Measurements from ENCODE around the gene SF1. TPM values are rescaled to one million over a fixed set of nuclear protein-coding genes. Genes with fewer than 3 reads are reported as not detected.

The SF1 gene
- total and polyA plus RNA-seq, 2 of the 4 experiments (the other 2 are of a cell fraction): 56.8 to 88.0 TPM

DNA sequence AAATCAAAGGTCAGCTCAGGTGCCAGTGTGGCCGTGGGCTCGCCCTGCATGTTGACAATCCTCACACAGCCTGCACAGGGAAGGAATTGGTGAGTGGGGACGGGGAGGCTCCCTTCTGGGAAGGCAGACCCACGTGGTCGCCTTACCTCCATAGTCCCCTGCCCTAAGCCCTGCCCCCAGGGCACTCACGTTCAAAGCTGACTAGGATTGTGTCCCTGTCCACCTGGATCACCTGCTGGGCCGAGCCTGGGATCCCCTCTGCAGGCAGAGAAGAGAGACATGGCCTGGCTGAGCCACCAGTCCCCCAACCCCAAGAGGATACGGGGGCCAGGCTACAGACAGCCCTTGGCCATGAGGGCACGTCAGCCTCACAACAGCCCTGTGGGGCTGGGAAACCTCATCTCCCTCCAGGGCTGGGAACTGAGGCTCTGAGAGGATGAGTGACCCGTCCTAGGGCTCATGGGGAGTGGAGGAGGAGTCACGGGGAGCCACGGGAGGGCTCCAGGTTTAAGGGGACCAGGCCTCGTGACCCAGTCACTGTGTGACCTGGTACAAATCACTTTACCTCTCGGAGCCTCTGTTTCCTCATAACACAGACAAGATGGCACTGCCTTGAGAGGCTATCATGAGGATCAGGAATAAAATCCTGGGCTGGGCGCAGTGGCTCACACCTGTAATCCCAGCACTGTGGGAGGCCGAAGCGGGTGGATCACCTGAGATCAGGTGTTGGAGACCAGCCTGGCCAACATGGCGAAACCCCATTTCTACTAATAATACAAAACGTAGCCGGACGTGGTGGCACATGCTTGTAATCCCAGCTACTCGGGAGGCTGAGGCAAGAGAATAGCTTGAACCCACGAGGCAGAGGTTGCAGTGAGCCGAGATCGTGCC is 12.1 kb upstream of the SF1 start:
- no peak overlapping the region for H3K23ac ChIP-seq (ENCODE audit: low read depth, low read length)
- H3K79me1 ChIP-seq (ENCODE audit: low read depth in 1 of 2, low read length in 2 of 2): no peaks in the 10 kb centered on the region
- H3K4ac ChIP-seq (ENCODE audit: low read depth, low read length): no peak overlapping the region
- CTCF ChIA-PET: interaction anchor here (0.8 to 1.2 kb wide), 2 partner anchors 9 to 60 kb away, joined by 3 read pairs; no protein-coding TSS in a partner anchor
- TF ChIP-seq, protein P1, sequence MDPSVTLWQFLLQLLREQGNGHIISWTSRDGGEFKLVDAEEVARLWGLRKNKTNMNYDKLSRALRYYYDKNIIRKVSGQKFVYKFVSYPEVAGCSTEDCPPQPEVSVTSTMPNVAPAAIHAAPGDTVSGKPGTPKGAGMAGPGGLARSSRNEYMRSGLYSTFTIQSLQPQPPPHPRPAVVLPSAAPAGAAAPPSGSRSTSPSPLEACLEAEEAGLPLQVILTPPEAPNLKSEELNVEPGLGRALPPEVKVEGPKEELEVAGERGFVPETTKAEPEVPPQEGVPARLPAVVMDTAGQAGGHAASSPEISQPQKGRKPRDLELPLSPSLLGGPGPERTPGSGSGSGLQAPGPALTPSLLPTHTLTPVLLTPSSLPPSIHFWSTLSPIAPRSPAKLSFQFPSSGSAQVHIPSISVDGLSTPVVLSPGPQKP (IDR thresholded peaks at IDR 0.05; ENCODE audit: borderline replicate concordance, low read depth, low read length): no peak
- no peak for TF ChIP-seq USF2 (IDR thresholded peaks at IDR 0.05; ENCODE audit: low read depth, low read length)
- TF ChIP-seq, protein P2, sequence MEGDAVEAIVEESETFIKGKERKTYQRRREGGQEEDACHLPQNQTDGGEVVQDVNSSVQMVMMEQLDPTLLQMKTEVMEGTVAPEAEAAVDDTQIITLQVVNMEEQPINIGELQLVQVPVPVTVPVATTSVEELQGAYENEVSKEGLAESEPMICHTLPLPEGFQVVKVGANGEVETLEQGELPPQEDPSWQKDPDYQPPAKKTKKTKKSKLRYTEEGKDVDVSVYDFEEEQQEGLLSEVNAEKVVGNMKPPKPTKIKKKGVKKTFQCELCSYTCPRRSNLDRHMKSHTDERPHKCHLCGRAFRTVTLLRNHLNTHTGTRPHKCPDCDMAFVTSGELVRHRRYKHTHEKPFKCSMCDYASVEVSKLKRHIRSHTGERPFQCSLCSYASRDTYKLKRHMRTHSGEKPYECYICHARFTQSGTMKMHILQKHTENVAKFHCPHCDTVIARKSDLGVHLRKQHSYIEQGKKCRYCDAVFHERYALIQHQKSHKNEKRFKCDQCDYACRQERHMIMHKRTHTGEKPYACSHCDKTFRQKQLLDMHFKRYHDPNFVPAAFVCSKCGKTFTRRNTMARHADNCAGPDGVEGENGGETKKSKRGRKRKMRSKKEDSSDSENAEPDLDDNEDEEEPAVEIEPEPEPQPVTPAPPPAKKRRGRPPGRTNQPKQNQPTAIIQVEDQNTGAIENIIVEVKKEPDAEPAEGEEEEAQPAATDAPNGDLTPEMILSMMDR (conservative IDR thresholded peaks at IDR 0.05; ENCODE audit: low read depth, low read length): no peak
- TF ChIP-seq CEBPB (IDR thresholded peaks at IDR 0.05; ENCODE audit: low read depth, low read length): no peak
- no peak for TF ChIP-seq NFE2L2 (IDR thresholded peaks at IDR 0.05; ENCODE audit: low read depth, low read length)
- no peak for TF ChIP-seq RAD21 (IDR thresholded peaks at IDR 0.05; ENCODE audit: low read length)
- TF ChIP-seq RCOR1 (IDR thresholded peaks at IDR 0.05; ENCODE audit: insufficient replicate concordance, low read length): no peak
- TF ChIP-seq MXI1 (IDR thresholded peaks at IDR 0.05; ENCODE audit: borderline replicate concordance, low read depth, low read length): no peak
- TF ChIP-seq BHLHE40 (IDR thresholded peaks at IDR 0.05; ENCODE audit: low read depth, low read length): no peak
- no peak for TF ChIP-seq CHD1 (IDR thresholded peaks at IDR 0.05; ENCODE audit: low read depth, low read length)
- TF ChIP-seq RFX5 (IDR thresholded peaks at IDR 0.05; ENCODE audit: low read depth, low read length): no peak
- TF ChIP-seq MAZ (IDR thresholded peaks at IDR 0.05; ENCODE audit: borderline replicate concordance, low read depth, low read length): no peak
- no peak for TF ChIP-seq POLR2A (IDR thresholded peaks at IDR 0.05; ENCODE audit: low read depth, low read length)
- no peak overlapping the region for H2AK5ac ChIP-seq (ENCODE audit: low read depth, low read length)
- H2BK5ac ChIP-seq (ENCODE audit: low read depth, low read length, poor library complexity, severe bottlenecking): no peak overlapping the region
- no peak overlapping the region for H3K56ac ChIP-seq (ENCODE audit: extremely low read depth, insufficient read depth, low read length)
- H3K27me3 ChIP-seq (ENCODE audit: control insufficient read depth, insufficient read depth, low read length): no peaks in the 10 kb centered on the region
- no peak overlapping the region for H2BK120ac ChIP-seq (ENCODE audit: low read depth, low read length)
- DNase-seq (no peak), ATAC-seq (ENCODE audit: low read depth) (no peak)
- in situ Hi-C loops (cut with MboI; ENCODE audit: low sequenced_read_pairs): no loop called here
- peak overlapping the region; percentile 65 for H2AK9ac ChIP-seq (replicated peaks; ENCODE audit: low read depth, low read length, poor library complexity)
- H3K14ac ChIP-seq (replicated peaks; ENCODE audit: low read depth, low read length): no peak overlapping the region
- H3K4me2 ChIP-seq (ENCODE audit: low read depth, low read length): no peak overlapping the region
- no peak overlapping the region for H3K4me3 ChIP-seq (ENCODE audit: insufficient read depth, low read depth, low read length)
- BruUV-seq (replicated peaks): no TSS peak
- H4K20me1 ChIP-seq (ENCODE audit: insufficient read depth, low read length): no peaks in the 10 kb centered on the region
- POLR2A ChIA-PET (ENCODE audit: unreplicated experiment): no interaction called here
- H2BK20ac ChIP-seq (ENCODE audit: low read depth, low read length): no peak overlapping the region
- intact Hi-C loops (cut with micrococcal nuclease): no loop called here
- peaks cover 17% of the 10 kb centered on the region for H3K36me3 ChIP-seq (ENCODE audit: control insufficient read depth, insufficient read depth, low read length)
- no peaks in the 10 kb centered on the region for H3K4me1 ChIP-seq (ENCODE audit: control insufficient read depth, insufficient read depth, low read length)
- WGBS, 2 experiments (ENCODE audit: extremely low coverage in 2 of 2, insufficient read length in 1 of 2): 94% methylated on average over 5 of the region's 25 CpGs; no CpG with 5 or more reads in 1 of the 2 experiments
- no peak overlapping the region for H4K91ac ChIP-seq (ENCODE audit: insufficient read depth, low read depth, low read length)
- no peaks in the 10 kb centered on the region for H3K9me3 ChIP-seq (ENCODE audit: control insufficient read depth, insufficient read depth, low read length)
- no peak overlapping the region for H2BK15ac ChIP-seq (ENCODE audit: low read depth, low read length)
- no peak overlapping the region for H3K9ac ChIP-seq (ENCODE audit: low read depth, low read length)
- H3K18ac ChIP-seq (ENCODE audit: low read depth, low read length): no peak overlapping the region
- H2AFZ ChIP-seq (replicated peaks; ENCODE audit: low read length, poor library complexity): no peak overlapping the region
- no peak overlapping the region for H4K8ac ChIP-seq (ENCODE audit: low read depth in 2 of 2, low read length in 2 of 2)
- H4K5ac ChIP-seq (ENCODE audit: low read depth, low read length): no peak overlapping the region
- H3K9me1 ChIP-seq (ENCODE audit: insufficient read depth, low read length): no peaks in the 10 kb centered on the region
- dilution Hi-C loops (cut with HindIII; ENCODE audit: low sequenced_read_pairs, unreplicated experiment): no loop called here
- no peak overlapping the region for H3K27ac ChIP-seq (ENCODE audit: insufficient read depth, low read length)
